GM12801 (cell line): ENCODE data around the gene GP5.

Experiments
- CTCF ChIP-seq: IDR thresholded peaks from one replicate; pipeline ENCODE4 v1.5.1; 2011; ENCODE audit warnings: control low read depth; ENCODE audit not compliant: insufficient read length; ENCODE audit errors: extremely low read depth

Gene GP5

GRCh38 chr3:194439881-194440550, 41.0 kb upstream of the GP5 start:
- TF ChIP-seq CTCF: no peak

GRCh38 chr3:194434503-194434902, 35.4 kb upstream of the GP5 start:
- no peak for TF ChIP-seq CTCF

GRCh38 chr3:194431554-194431953, 32.5 kb upstream of the GP5 start:
- no peak for TF ChIP-seq CTCF

GRCh38 chr3:194425399-194425798, 26.3 kb upstream of the GP5 start:
- TF ChIP-seq CTCF: no peak

- no peak for TF ChIP-seq CTCF
Measured at GRCh38 chr3:194424953-194425352, 25.9 kb upstream of the GP5 start.

GRCh38 chr3:194424373-194424772, 25.3 kb upstream of the GP5 start:
- no peak for TF ChIP-seq CTCF

GRCh38 chr3:194423317-194423716, 24.3 kb upstream of the GP5 start:
- no peak for TF ChIP-seq CTCF

- TF ChIP-seq CTCF: no peak
Measured at GRCh38 chr3:194422188-194422587, 23.1 kb upstream of the GP5 start.
